H1 (cell line): ENCODE measurements around the gene CEP128. TPM values are rescaled to one million over a fixed set of nuclear protein-coding genes. Genes with fewer than 3 reads are reported as not detected.

Experiments
- POLR2A ChIP-seq, 2 experiments: IDR thresholded peaks; 1 replicate in 1 of 2; 2 replicates in 1 of 2; pipeline ENCODE4 v1.6.1; 2011; ENCODE audit warnings: low read depth in 2 of 2, low read length in 2 of 2, mild to moderate bottlenecking in 2 of 2; ENCODE audit errors: control extremely low read depth in 1 of 2
- SRF ChIP-seq: IDR thresholded peaks from 2 replicates; pipeline ENCODE4 v1.6.1; 2011; ENCODE audit warnings: mild to moderate bottlenecking, low read depth, low read length, moderate library complexity
- polyA plus RNA-seq, 7 experiments: library from polyadenylated mRNA; depleted of rRNA in 3 of 7; stranded (reverse) in 5 of 7; unstranded in 2 of 7; fragments of >200 nt in 5 of 7; fragments of 200-250 nt in 2 of 7; gene quantifications; 1 replicate in 5 of 7; 2 replicates in 1 of 7; 4 replicates in 1 of 7; pipeline versions ENCODE4 v1.2.1 to v1.2.3, GENCODE V29; 2011 to 2013; ENCODE audit warnings: missing spikeins in 2 of 7, mixed read lengths in 2 of 7
- total RNA-seq: library from RNA; stranded (reverse); fragmentation: NEBNext Ultra II Directional; extraction: Animal tissue kit (Norgen Biotek cat#: 25700); gene quantifications from 2 replicates; pipeline ENCODE4 v1.2.1, GENCODE V29; 2021
- TF ChIP-seq, protein P1 (sequence below): fragments of 300-600 bp; sonication (generic); IDR thresholded peaks from 2 replicates; pipeline ENCODE4 v1.7.1; 2012; ENCODE audit warnings: low read length, moderate library complexity, mild to moderate bottlenecking, inconsistent platforms; ENCODE audit not compliant: insufficient replicate concordance

The CEP128 gene
- total and polyA plus RNA-seq, 2 of the 8 experiments (the other 6 are each of a cell fraction or from before 2014, with no cell fraction given): 1.9 to 17.0 TPM

GRCh38 chr14:80700601-80701000 lies 240.9 kb downstream of the CEP128 start (continued):
- TF ChIP-seq, protein P1, sequence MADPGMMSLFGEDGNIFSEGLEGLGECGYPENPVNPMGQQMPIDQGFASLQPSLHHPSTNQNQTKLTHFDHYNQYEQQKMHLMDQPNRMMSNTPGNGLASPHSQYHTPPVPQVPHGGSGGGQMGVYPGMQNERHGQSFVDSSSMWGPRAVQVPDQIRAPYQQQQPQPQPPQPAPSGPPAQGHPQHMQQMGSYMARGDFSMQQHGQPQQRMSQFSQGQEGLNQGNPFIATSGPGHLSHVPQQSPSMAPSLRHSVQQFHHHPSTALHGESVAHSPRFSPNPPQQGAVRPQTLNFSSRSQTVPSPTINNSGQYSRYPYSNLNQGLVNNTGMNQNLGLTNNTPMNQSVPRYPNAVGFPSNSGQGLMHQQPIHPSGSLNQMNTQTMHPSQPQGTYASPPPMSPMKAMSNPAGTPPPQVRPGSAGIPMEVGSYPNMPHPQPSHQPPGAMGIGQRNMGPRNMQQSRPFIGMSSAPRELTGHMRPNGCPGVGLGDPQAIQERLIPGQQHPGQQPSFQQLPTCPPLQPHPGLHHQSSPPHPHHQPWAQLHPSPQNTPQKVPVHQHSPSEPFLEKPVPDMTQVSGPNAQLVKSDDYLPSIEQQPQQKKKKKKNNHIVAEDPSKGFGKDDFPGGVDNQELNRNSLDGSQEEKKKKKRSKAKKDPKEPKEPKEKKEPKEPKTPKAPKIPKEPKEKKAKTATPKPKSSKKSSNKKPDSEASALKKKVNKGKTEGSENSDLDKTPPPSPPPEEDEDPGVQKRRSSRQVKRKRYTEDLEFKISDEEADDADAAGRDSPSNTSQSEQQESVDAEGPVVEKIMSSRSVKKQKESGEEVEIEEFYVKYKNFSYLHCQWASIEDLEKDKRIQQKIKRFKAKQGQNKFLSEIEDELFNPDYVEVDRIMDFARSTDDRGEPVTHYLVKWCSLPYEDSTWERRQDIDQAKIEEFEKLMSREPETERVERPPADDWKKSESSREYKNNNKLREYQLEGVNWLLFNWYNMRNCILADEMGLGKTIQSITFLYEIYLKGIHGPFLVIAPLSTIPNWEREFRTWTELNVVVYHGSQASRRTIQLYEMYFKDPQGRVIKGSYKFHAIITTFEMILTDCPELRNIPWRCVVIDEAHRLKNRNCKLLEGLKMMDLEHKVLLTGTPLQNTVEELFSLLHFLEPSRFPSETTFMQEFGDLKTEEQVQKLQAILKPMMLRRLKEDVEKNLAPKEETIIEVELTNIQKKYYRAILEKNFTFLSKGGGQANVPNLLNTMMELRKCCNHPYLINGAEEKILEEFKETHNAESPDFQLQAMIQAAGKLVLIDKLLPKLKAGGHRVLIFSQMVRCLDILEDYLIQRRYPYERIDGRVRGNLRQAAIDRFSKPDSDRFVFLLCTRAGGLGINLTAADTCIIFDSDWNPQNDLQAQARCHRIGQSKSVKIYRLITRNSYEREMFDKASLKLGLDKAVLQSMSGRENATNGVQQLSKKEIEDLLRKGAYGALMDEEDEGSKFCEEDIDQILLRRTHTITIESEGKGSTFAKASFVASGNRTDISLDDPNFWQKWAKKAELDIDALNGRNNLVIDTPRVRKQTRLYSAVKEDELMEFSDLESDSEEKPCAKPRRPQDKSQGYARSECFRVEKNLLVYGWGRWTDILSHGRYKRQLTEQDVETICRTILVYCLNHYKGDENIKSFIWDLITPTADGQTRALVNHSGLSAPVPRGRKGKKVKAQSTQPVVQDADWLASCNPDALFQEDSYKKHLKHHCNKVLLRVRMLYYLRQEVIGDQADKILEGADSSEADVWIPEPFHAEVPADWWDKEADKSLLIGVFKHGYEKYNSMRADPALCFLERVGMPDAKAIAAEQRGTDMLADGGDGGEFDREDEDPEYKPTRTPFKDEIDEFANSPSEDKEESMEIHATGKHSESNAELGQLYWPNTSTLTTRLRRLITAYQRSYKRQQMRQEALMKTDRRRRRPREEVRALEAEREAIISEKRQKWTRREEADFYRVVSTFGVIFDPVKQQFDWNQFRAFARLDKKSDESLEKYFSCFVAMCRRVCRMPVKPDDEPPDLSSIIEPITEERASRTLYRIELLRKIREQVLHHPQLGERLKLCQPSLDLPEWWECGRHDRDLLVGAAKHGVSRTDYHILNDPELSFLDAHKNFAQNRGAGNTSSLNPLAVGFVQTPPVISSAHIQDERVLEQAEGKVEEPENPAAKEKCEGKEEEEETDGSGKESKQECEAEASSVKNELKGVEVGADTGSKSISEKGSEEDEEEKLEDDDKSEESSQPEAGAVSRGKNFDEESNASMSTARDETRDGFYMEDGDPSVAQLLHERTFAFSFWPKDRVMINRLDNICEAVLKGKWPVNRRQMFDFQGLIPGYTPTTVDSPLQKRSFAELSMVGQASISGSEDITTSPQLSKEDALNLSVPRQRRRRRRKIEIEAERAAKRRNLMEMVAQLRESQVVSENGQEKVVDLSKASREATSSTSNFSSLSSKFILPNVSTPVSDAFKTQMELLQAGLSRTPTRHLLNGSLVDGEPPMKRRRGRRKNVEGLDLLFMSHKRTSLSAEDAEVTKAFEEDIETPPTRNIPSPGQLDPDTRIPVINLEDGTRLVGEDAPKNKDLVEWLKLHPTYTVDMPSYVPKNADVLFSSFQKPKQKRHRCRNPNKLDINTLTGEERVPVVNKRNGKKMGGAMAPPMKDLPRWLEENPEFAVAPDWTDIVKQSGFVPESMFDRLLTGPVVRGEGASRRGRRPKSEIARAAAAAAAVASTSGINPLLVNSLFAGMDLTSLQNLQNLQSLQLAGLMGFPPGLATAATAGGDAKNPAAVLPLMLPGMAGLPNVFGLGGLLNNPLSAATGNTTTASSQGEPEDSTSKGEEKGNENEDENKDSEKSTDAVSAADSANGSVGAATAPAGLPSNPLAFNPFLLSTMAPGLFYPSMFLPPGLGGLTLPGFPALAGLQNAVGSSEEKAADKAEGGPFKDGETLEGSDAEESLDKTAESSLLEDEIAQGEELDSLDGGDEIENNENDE: no peak
- TF ChIP-seq SRF: no peak
- no peak for TF ChIP-seq POLR2A (IDR thresholded peaks at IDR 0.05; ENCODE audit: control extremely low read depth in 1 of 2, low read depth in 2 of 2, low read length in 2 of 2)
